AG04449 (cell line): ENCODE measurements around the gene LSM5.

ENCODE experiments used
- CTCF ChIA-PET: fragments of 350-600 bp; formaldehyde crosslinking; extraction: SDS; loops from one replicate; lab custom pipeline; 2021; ENCODE audit warnings: antibody characterized with exemption; lab: Yijun Ruan, JAX
- POLR2A ChIA-PET: fragments of 400-600, 350-600 bp; formaldehyde crosslinking; extraction: SDS; loops from one replicate; lab custom pipeline; 2020; ENCODE audit warnings: antibody characterized with exemption, inconsistent platforms; lab: Yijun Ruan, JAX
- DNase-seq: peaks from one replicate; pipeline ENCODE4 v3.0.0-alpha.2; 2010; ENCODE audit warnings: low read depth, low spot score
- H3K4me3 ChIP-seq: 2 replicates; pipeline ENCODE4 v1.5.1; 2011; ENCODE audit warnings: low read depth, mild to moderate bottlenecking, control low read depth, low read length
- TF ChIP-seq, protein P1 (sequence below): IDR thresholded peaks from one replicate; pipeline ENCODE4 v1.5.1; 2011; ENCODE audit warnings: mild to moderate bottlenecking, moderate library complexity, low read length, control low read depth, inconsistent platforms; ENCODE audit not compliant: insufficient read depth; ENCODE audit errors: missing control alignments

LSM5 gene

GRCh38 chr7:32490127-32490796 lies at the start of gene LSM5:
TSS of gene LSM5 (minus strand) at chr7:32490380. CDS start at chr7:32490365, 15 bp downstream.
- H3K4me3 ChIP-seq, result peak within 1 kb of the TSS; percentile 87
- TF ChIP-seq, protein P1, sequence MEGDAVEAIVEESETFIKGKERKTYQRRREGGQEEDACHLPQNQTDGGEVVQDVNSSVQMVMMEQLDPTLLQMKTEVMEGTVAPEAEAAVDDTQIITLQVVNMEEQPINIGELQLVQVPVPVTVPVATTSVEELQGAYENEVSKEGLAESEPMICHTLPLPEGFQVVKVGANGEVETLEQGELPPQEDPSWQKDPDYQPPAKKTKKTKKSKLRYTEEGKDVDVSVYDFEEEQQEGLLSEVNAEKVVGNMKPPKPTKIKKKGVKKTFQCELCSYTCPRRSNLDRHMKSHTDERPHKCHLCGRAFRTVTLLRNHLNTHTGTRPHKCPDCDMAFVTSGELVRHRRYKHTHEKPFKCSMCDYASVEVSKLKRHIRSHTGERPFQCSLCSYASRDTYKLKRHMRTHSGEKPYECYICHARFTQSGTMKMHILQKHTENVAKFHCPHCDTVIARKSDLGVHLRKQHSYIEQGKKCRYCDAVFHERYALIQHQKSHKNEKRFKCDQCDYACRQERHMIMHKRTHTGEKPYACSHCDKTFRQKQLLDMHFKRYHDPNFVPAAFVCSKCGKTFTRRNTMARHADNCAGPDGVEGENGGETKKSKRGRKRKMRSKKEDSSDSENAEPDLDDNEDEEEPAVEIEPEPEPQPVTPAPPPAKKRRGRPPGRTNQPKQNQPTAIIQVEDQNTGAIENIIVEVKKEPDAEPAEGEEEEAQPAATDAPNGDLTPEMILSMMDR, result no peak
- ChIA-PET POLR2A (no interaction called here), CTCF (interaction anchor here (1.3 to 3.0 kb wide), 4 partner anchors 11 to 280 kb away, joined by 4 to 33 read pairs (median 10); no protein-coding TSS in a partner anchor)
- no peak for DNase-seq

DNA sequence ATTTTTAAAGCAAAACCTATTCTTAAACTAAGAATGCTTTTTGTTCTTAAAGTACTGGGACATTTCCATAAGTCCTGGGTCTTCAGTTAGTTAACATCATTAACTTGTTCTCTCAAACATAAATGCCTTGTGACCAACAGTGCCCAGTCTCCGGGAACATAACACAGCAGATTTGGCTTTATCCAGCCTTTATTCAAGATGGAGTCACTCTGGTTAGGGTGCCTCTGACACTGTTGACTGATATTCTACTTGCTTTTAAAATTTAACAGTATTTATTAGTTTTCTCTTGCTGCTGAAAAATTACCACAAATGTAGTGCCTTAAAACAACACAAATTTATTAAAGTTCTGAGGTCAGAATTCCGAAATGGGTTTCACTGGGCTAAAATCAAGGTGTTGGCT lies 49.2 kb upstream of the LSM5 start:
- DNase-seq, result no peak
- no peak overlapping the region for H3K4me3 ChIP-seq
- ChIA-PET CTCF (no interaction called here), POLR2A (no interaction called here)
- TF ChIP-seq, protein P1, result no peak

- CTCF ChIA-PET, result no interaction called here
Measured at GRCh38 chr7:32537760-32538159, 47.6 kb upstream of the LSM5 start.

DNA sequence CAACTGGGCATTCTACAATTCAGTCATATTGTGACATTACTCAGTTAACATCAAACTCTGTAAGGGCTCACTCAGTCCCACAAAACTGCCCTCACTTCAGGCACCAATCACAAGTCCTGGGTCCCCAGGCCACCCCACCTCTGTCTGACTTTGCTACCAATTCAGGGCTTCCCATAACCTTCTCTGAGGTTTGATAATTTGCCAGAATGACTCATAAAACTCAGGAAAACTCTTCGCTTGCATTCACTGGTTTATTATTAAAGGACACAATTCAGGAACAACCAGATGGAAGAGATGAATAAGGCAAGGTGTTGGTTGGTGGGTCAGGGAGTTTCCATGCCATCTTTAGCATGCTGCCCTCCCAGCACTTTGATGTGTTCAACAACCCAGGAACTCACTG lies 46.4 kb upstream of the LSM5 start:
- CTCF ChIA-PET, result no interaction called here
- POLR2A ChIA-PET, result no interaction called here

More at GRCh38 chr7:32537760-32538159, 47.6 kb upstream of the LSM5 start:
- TF ChIP-seq, protein P1, result no peak
- DNase-seq, result no peak
- POLR2A ChIA-PET, result interaction anchor here (0.6 kb wide), 1 partner anchor 422 kb away, joined by 3 read pairs; no protein-coding TSS in a partner anchor
- H3K4me3 ChIP-seq, result no peak overlapping the region

GRCh38 chr7:32536016-32536415 lies 45.8 kb upstream of the LSM5 start:
- CTCF ChIA-PET, result no interaction called here
- DNase-seq, result no peak
- no peak overlapping the region for H3K4me3 ChIP-seq
- TF ChIP-seq, protein P1, result no peak
- POLR2A ChIA-PET, result no interaction called here

More for the DNA sequence above, 46.4 kb upstream of the LSM5 start:
- no peak for DNase-seq
- no peak overlapping the region for H3K4me3 ChIP-seq
- TF ChIP-seq, protein P1, result no peak

- CTCF ChIA-PET, result no interaction called here
- DNase-seq, result no peak
- TF ChIP-seq, protein P1, result no peak
- POLR2A ChIA-PET, result no interaction called here
- no peak overlapping the region for H3K4me3 ChIP-seq
Measured at GRCh38 chr7:32535162-32535702, 45.1 kb upstream of the LSM5 start.
